RPMI8226 (cell line): Measurements from ENCODE around the gene ARHGAP26.

Experiments used
- DNase-seq: peaks from one replicate; pipeline ENCODE4 v3.0.0-alpha.2; 2015

Gene ARHGAP26

DNA sequence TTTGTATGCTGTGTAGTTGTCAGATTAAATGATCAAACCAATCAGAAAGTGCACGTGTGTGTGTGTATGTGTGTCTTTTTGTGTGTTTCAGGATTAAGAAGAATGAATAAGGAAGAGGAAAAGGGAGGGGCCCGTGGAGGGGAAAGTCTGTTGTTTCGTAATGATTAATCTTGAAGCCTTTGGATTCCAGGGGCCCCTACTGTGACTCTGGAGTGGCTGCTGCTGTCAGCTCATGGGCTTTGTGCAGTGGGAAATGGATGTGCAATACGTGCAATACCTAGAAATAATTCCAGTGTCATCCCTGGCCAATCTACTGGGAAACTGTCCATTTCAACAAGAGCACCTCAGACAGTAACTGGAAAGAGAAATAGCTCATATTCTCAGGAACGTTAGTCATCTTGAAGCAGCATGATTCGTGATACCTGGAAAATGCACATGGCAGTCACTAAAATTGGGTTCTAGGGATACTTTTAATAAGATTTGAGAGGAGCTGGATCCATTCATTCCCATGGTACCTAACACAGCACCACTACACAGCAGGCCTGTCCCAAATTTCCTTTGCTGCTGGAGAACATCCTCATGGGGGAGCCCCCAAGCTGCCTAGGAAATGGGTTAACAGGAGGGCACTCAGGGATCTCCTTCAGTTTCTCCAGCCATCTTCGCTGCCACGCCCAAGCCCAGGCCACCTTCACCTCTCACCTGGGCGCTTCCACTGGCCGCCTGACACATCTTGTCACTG is 447.1 kb downstream of the ARHGAP26 start:
- no peak for DNase-seq

DNA sequence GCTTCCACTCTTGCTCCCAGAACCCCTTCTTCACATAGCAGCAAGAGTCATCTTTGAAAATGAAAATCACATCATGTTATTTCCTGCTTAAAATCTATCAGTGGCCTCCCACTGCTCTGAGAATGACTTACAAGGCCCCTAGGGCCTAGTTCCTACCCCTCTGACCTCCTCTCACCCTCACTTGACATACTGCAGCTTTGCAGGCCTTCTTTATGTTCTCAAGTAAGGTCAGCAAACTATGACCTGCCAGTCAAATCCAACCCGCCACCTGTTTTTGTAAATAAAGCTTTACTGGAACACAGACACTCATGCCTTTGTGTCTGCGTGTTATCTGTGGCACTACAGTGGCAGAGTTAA is 447.6 kb downstream of the ARHGAP26 start:
- DNase-seq: no peak

DNA sequence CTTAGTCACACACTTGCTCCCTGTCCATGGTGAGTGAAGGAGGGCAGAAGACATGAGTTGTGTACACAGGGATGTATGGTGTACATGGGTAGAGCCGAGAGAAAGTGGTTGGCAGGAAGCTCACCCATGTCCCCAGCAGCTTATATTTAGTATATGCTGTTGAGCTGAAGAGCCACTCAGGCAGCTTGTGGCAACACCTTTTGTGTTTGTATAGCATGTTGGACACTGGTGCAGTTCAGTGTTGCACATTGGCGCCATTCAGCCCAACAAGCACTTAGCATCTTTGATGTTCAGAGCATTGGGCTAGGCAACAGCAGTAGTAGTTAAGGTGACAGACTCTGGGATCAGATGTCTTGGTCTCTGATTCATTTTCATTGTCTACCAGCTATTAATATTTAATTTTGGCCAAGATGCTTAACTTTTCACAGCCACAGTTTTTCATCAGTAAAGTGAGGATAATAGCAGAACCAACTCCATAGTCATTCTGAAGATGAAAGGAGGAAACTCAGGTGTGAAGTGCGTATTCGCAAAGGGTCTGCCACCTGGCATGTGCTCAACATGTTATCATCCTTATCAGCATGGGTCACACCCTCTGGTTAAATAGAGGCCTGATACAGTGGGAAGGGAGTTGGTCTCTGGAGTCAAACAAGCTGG is 448.5 kb downstream of the ARHGAP26 start:
- DNase-seq: no peak

DNA sequence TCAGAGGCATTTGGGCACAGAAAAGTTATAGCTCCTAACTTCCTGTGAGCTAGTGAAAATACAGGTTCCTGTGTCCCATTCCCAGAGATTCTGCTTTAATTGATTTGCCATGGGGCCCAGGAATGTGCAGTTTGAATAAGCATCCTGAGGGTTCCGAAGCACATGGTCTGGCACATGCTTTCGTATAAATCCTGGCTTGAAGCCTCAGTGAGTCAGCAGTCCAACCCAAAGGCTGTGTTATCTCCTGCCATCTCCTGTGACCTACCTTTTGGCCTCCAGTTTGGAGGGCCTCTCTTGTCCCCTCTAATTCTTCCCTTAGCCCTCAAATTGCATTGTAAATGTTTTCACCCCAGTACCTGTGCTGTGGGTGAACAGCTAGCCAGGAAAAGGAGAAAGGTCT is 449.5 kb downstream of the ARHGAP26 start:
- no peak for DNase-seq

DNA sequence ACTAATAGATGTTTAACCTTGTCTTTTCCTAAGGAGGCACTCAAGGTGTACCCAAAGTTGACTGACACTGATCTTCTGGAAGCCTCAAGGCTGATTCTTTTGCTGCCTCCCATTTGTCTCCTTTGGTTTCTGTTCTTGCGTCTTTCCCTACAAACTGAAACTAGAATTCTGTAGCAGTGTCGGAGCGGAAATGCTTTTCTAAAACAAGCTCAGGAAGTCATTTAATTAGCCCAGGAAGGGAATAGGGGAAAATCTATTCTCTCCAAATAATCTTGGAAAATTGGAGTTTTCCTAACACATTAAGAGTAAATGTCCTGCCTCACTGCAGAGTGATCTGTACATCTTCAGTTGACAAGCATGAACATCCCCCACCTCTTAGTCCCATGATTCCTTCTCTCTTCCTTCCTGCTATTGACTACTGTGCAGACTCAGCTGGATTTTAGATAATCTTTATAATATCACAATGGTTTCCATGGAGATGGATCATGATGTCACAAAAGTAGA is 450.6 kb downstream of the ARHGAP26 start:
- DNase-seq: no peak

DNA sequence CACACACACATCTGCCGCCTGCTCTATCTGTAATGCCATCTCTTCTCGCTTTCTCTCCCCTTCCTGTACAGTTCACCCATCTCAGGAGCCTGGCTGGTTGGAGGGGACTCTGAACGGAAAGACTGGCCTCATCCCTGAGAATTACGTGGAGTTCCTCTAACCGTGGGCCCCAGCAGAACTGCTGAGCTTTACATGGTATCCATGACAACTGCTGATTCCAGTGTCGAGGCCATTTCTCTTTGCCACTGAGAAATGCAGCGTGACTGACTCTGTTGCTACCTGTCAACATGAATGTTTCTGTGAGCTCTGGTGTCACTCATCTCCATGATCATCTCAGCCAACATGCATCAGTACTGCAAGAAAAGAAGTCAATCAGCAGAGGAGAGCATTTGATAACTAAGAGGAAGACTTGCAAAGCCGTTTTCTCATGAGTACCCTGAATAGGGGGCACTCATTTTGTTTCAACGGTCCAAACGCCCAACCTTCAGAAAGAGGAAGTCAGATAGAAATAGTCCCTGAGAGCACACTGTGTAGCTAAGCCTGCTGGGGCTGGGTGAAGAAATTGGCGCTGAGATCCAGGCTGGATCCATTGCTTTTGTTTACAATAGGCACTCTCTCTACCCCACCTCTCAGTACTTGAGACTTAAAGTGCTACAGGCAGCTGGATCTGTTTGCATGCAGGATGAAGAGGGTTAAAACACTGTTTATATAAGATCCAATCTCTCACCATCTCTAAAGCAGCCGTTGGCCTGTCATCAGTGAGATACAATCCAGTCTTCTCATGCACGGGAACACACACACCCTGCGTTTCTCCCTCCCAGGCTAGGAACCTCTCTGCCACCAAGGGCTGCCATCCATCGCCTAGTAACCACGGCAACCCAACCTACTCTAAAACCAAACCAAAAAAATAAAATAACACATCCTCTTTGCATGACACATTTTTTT is 452.4 kb downstream of the ARHGAP26 start:
- peak; percentile 32 for DNase-seq

DNA sequence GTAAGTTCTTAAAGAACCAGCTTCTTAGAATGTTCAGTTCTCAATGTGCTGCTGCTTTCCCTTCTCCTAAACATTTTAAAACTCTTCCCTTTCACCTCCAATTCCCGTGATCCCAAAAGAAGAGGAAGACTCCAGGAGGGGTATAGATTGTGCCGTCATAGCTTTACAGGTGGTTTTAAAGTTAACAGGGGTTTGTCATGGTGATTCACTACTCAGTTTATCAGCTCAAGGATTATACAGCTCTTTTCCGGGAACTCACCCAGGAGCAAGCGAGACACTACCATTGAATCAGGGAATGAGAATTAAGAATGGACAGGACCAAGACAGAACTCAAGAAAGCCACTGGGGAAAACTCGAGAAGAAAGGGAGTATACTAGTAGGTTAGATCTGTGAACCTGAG is 454.5 kb downstream of the ARHGAP26 start:
- DNase-seq: no peak

DNA sequence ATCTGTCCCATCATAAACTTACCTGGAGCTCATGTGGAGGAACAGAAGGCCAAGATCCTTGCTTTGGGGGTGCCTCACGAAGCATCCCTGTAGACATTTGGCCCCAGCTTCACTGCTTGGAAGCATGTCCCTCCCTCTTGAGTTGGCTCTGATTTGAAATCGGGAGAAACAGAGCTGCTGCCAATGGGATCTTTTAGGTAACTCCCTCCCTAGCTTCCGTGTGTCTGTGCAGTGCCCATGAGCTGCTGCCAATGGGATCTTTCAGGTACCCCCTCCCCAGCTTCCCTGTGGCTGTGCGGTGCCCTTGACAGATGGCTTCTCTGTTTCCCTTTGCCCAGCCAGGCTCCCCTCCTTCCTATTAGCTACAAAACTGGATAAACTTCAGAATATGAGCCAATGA is 455.3 kb downstream of the ARHGAP26 start:
- DNase-seq: no peak

DNA sequence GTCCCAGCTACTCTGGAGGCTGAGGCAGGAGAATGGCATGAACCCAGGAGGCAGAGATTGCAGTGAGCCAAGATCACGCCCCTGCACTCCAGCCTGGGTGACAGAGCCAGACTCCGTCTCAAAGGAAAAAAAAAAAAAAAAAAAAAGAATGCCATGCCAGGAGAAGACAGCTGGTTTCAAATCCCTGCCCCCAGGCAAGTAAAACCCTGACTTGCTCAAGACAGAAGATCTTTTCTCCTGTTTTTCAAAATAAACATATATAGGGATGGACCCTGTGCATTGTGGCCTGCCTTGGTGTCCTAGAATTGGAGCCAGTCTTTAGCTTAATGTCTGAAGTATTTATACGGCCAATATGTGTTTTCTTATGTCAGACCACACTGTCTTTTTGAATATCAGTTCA is 456.2 kb downstream of the ARHGAP26 start:
- no peak for DNase-seq

DNA sequence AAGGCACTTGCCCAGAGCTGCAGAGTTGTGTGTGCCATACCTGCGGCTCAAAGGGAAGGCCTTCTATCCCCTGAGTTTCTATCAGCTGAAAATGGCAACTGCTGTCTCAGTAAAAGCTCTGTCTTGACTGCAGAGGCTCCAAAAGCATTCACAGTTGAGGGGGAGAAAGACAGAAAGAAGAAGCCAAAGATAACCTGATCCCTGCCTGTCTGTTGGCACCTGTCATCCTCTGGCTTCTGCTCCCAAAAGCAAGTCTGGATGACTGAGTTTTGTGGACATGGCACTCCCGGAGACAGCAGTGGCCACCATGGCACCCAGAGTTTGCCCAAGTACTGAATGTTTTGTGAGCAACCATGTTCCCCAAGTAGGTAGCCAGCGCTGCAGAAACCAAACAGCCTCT is 456.7 kb downstream of the ARHGAP26 start:
- DNase-seq: no peak

DNA sequence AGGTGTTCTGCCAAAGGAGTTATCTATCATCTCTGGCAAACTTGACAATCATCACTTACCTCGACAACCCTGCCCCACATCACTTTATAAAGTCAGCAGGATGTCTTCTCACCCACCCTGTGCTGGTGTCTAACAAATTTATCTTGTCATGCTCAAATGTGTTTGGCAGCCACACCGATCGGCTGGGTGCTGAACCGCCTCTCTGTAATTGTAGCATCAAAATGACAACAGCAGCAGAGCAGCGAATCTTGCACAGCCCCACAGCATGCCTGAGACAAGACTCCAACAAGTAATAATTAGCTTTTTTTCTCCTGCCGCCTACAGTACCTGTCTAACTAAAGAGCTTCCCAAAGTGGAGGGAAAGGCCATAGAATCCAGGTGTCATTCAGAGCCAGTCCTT is 457.1 kb downstream of the ARHGAP26 start:
- no peak for DNase-seq

DNA sequence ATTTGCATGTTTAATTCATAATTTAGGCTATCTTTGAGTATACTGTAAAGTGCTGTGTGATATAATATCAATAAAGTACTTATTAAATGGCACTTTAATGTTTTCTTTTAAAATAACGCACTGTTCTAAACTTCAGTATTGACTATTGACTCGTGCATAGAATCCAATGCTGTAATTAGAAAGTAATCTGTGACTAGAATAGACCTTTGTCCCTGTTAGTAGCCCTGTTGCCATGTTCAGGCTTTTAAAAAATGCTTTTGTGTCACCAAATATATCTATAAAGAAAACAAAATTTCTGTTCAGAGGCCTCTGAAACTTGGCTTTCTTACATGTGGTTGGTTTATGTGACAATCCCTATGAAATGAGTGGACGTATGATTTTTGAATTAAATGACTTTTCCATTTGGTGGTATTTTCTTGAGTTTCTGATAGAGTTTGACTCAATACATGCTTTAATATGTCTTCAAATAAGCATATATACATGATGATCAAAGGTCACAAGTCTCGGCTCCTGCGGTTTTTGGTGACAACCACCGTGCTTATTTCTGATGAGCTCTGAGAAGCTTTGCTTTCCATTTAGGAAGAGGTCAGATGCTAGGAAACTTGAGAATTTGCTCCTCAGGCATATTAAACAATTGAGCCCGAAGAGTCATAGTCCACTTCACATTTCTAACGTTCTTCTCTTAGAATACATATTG is 458.6 kb downstream of the ARHGAP26 start:
- no peak for DNase-seq

DNA sequence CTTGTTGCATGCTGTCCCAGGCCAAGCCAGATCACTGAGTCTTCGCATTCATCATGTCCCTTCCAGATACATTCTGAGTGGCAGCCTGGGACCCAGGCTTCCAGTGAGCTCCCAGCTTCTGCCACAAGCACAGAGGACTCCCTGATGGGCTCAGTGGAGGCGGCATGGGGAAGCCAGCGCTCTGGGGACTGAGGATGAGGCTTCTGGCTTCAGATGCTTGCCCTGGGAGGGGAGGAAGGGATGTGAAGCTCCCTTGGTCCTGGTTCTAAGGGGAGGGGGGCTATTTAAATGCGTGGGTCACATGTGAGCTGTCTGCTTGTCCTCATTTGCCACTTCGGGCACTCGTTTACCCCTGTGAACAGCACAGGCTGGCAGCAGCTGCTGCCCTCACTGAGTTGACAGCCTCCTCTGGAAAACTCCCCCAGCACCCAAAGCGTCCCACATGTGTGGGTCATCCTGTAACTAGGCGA is 459.3 kb downstream of the ARHGAP26 start:
- peak; percentile 70 for DNase-seq

DNA sequence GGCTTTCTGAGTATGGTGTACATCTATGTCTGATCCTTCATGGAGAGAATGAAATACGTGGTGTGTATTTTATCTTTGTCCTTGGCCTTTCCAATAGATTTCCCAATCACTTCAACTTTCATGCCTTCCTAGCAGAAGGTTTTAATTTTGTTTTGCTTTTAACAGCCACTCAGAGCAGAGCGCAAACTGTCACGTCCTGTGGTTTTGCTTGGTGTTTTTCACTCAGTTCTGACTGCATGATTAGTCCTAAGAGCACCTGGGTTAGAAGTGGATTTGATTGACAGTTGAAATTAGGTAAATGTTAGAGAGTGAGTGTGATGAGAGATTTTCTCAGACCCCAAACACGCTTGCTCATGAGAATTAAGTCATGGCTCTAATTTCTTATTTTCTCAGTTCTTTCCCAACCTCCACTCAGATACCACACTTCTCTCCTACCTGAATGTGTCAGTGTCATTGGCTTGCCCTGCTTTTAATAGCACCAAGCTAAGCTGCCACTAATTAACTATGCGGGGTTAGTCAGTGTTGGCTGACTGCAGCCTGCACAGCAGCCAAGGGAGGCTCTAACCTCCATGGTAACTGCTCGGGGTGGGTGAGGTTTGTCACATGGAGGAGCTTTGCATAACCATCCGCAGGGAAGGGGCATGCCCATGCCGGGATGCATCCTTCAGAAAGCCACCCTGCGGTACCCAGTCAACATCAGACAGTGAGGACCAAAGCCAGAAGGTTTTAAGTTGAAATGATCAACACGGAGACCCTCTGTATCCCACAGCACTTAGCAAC is 459.9 kb downstream of the ARHGAP26 start:
- peak; percentile 79 for DNase-seq

DNA sequence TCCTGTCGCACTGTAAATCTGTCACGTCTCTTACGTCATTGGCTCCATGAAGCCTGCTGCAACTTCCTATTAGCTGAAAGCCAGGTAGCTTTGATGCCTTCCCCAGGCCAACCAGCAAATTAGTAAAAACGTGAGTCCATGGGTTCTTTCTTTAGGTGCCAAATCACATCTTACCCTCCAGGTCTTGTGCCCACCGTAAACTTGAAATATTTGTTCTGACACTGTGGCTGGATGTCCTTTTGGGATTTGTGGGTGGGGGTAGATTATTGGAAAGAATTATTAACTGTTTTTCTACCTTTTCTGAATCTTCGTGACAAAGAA is 460.5 kb downstream of the ARHGAP26 start:
- DNase-seq: no peak

DNA sequence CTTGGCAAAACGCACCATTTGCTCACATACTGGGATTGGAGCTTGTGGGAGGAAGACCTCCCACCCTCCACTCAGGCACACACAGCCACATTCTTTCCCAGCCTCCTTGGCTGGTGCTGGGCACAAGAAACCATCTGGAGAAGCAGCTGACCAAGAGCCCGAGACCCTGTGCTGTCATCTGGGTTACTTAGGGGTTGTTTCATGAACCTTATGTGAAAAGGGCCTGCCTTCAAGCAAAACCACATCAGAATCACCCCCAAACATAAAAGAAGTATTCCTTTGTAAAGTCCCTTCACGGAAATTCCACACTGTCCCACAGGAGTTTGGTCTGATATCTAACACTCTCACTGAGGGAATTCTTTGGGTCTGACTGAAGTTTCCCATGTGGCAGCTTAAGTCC is 461.2 kb downstream of the ARHGAP26 start:
- DNase-seq: no peak

DNA sequence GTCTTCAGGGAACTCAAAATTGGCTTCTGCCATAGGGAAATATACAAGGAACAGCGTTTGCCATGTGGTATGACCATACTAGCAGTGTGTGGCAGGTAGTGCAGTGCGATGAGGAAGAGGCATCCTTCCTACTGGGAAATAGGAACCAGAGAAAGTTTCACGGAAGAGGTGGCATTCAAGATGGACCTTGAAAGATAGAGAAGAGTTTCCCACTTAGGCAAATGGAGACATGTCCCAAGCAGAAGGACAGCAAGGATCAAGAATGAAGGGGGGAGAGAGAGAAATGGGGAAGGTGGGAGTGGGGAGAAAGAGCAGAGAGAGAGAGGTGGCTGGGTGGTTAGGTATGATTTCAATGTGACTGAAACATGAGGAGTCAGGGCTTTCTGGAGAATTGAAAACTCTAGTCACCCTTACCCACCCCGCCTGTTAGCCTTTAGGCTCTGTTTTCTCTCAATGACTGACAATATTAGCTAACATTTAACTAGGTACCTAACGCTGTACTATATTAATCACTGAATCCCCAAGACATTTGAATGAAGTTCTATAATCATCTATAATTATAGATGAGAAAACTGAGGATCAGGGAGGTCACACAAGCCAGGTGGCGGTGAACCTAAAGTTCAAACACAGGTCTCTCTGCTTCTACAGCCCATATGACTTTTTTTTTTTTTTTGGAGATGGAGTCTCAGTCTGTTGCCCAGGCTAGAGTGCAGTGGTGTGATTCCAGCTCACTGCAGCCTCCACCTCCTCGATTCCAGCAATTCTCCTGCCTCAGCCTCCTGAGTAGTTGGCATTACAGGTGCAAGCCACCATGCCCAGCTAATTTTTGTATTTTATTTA is 462.0 kb downstream of the ARHGAP26 start:
- DNase-seq: no peak

DNA sequence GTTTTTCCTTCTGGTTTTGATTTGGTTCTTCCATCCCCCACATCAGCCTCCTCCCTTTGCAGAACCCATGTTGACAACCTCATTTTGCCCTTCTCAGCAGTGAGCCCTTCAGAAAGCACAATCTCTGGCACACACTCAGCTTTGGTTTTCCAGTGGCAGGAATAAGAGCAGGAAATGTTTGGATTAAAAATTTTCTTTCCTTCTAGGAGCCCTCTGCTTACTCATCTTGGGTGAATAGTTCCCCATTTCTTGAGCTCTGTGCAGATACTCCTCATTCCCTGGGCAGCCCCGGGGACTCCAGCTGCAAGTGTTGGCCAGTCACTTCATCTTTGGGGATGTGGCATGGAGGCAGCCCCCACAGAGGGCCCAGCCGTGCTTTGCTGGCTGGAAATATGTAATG is 462.9 kb downstream of the ARHGAP26 start:
- no peak for DNase-seq

DNA sequence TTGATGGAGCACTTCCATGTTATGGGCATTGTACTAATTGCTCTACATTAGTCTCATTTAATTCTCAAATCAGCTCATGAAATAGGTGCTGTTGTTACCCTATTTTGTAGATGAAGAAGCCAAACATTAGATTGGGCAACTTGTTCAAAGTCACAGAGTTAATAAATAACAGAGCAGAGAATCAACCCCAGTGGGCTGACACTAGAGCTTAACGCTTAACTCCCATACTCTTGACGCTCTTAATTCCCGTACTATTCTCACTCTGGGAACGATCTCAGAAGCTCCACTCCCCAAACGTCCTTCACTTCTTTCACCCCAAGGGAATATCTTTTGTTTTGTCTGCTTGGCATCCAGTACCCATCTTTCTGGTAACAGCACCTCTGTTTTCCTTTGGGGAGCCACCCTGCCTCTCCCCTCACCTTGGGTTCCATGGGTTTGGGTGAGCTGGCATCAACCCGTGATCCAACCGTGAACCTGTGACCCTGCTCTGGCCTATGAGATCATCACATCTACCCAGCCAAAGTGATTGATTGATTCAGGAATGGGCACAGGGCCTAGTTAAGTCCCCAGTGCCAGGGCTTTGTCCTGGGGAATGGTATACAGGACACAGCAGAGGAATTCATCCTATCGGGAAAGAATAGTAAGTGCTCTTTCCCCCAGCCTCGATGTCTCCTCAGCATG is 464.1 kb downstream of the ARHGAP26 start:
- DNase-seq: no peak

DNA sequence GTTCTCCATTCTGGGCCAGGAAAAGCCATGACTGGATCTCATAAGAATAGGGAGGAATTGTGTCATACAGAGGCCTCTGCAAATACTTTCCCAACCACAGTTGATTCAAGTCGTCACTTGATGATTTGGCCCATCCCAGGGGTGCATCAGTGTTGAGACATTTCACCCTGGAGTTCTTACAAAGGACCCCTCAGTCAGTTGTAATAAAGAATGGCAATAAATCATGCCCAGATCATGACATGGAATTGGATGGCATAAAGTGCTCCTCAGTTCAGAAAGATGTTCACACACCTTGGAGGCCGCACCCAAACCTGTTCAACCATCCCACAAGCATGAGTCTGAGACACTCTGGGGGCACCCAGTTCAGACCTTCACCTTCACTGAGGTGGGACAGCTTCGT is 465.2 kb downstream of the ARHGAP26 start:
- DNase-seq: no peak

DNA sequence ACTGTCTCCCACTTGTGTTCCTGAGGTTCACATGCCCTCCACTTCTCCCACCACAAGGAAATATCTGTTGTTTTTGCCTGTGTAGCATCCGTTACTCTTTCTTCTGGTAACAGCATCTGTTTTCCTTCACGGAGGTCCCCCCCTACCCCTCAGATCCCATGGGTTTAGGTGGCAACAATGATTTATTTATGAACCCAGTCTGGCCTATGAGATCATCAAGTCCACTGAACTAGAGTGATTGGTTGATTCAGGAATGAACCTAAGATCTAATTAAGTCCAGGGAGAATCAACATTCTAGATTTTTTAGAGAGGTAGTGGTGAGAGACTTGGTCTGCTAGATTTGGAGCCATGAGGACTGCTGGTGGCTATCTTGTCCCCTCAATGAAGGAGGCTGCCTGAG is 466.5 kb downstream of the ARHGAP26 start:
- no peak for DNase-seq
